GM18502 (cell line): ENCODE data around the gene INTS1.
A peak's percentile ranks its signal among the peaks of the same experiment; 100 is the strongest.

Source experiments
- ATAC-seq: cut with Tn5 transposase; IDR thresholded peaks from one replicate; pipeline ENCODE4 v1.9.1; 2021; ENCODE audit warnings: mild to moderate bottlenecking; ENCODE audit not compliant: unreplicated experiment, poor library complexity

INTS1 gene

DNA sequence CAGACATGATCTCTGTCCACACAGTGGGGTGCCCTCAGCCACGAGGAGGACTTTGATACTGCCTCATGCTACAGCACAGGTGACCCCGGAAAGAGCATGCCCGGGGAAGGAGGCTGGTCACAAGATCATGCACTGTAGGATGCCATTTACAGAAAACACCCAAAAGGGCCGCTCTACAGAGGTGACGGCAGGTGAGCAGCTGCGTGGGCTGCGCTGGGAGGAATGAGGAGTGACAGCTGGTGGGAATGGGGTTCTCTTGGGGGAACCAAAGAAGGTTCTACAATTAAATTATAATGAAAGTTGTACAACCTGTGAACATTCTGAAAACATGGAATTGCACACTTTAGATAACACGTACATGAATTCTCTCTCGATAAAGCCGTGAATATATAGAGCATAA is 12.0 kb downstream of the INTS1 start:
- no peak for ATAC-seq

DNA sequence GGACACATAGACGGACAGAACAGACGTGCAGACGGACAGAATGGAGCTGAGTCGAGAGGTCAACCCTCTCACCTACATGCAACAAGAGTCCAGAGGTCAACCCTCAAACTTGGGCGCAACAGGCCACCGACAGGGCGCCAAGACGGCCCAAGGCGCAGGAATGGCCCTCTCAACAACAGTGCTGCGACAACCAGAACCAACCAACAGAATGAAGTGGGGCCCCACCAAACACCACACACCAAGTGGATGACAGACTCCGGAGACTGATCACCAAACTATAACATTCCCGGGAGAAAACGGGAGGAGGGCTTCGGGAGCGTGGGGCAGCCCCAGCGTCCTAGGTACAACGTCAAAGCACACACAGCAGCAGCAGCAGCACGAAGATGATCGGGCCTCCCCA is 13.4 kb downstream of the INTS1 start:
- ATAC-seq = no peak

DNA sequence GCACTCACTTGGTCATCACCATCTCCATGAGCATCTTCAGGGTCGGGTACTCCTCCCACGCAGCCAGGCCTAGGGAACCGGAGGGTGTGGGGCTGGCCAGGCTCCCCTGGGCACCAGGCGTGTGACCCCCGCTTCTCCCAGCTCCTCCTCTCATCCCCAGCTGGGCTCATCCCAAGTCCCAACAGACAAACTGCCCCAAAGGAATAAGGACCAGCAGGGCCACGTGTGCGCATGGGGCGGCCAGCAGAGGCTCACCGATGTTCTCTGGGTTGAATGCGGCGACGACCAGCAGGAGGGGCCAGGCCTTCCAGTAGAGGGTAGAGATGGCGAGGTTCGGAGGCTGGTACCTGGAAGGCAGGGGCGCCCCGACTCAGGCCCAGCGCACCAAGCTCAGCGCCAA is 14.9 kb downstream of the INTS1 start:
- no peak for ATAC-seq

DNA sequence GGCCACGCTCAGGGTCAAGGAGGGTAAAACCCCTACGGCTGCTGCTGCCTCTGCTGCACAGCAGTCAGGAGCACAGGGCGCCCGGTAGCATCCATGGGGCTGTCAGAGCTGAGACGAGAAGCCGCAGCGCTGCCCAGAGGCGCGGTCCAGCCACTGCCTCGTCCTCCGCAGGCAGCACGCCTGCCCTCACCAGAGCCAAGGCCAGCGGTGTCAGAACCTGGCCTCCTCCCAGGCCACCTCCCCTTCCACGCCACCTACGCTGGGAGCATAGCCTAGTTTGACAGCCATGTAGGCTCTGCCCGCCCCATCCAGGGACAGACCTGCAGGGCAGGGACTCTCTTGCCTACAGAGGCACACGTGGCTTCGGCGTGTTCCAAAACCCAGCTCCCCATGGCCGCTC is 16.2 kb downstream of the INTS1 start:
- ATAC-seq = no peak

DNA sequence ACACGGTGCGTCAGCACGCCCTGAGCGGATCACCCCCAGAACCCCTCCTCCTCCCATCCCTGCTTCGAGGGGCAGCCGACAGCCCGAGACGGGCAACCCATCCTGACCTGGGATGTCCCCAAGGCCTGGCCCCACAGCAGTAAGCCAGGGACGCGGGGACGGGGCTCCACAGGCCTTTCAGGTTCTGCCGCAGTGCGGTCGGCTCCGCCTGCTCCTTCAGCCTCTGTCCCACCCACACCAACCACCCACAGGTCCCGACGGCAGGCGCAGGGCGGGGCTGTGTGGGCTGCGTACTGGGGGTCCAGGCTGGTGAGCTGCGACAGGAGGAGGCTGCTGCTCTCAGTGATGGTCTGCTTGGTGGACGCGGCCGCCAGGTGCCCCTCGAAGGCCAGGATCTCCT is 16.7 kb downstream of the INTS1 start:
- ATAC-seq = no peak

DNA sequence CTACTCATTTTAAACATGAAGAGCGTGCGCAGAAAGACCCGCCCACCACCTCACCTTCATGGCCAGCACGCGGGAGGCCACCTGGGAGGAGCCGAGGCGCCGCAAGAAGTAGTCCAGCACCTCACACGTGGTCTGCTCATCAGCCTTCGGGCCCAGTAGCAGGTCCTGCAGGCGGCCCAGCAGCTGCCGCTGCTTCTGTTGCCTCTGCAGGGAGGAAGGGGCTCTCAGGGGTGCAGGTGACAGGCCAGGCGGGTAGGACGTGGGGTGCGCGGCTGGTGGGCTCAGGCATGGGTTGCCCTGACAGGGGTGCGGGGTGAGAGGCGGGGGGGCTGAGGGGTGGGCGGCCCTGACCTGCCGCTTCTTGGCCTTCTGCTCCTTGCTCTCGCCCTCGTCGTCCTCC is 17.6 kb downstream of the INTS1 start:
- no peak for ATAC-seq

DNA sequence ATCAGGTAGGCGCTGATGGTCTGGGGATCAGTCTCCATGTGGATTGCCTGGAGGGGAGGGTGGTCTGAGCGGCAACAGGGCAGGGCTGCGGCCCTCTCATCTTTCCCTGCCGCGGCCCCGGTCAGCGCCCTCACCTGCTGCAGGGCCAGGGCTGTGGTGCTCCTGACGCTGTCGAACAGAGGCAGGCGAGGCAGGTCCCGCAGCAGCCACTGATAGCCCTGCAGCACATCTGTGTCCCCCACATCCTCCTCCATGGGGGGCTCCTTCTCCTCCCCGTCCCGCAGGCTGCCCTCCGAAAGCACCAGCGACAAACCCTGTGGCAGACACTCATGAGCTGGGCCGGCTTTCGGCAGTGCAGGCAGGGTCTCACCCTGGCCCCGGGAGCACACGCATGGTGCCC is 19.0 kb downstream of the INTS1 start:
- ATAC-seq = no peak

DNA sequence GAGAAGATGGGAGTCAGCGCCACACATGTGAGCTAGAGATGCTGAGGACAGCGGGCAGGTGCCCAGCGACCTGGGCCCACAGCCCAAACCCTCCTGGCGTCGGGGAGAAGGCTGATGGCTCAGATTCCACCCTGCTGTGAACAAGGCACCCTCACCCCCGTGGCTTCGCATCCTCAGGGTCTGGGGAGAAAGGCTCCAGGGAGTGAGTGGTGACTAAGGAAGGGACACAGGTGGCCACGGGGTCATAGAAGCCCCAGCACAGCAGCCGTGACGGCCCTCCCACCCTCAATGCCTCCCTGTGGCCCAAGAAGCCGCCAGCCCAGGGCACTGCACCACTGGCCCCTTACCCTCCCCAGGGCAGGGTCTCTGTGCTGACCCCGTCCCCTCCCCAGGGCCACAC is 19.6 kb downstream of the INTS1 start:
- ATAC-seq = no peak

DNA sequence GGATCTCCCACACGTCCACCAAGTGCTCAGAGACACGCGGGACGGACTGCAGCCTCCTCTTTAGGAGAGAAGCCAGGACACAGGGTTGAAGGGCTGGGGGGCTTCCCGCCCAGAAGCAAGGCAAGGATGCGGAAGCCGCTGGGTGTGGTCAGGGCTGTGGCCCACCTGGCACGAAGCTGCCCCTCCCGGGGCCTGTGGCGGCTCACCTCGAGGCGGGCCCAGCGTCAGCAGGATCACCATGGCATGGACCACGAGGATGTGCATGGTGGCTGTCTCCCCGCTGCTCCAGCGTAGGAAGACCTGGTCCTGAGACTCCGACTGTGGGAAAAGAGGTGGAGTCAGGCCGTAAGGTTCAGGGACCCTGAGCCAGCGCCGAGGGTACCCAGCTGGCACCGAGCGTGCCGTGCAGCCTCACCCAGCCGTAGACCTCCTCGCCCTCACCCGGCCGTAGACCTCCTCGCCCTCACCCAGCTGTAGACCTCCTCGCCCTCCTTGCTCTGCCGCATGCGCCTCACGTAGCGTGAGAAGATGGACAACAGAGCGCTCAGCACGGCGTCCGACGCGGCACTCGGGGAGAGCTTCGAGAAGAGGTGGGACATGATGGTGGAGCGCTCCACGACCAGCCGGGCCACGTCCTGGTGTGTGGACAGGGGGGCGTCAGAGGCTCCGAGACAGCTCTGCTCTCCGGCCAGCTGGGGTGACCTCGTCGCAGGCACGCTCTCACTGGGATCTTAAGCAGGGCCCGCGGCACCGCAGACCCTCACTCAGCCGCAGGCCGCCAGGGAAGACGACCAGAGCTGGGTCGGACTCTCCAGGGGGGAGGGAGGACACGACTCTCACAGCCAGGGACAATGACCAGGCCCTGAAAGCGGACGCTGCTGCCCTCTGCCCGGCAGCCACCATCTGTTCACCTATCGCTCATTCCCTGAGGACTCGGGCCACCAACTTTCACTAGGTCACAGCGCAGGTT is 20.4 kb downstream of the INTS1 start:
- no peak for ATAC-seq

DNA sequence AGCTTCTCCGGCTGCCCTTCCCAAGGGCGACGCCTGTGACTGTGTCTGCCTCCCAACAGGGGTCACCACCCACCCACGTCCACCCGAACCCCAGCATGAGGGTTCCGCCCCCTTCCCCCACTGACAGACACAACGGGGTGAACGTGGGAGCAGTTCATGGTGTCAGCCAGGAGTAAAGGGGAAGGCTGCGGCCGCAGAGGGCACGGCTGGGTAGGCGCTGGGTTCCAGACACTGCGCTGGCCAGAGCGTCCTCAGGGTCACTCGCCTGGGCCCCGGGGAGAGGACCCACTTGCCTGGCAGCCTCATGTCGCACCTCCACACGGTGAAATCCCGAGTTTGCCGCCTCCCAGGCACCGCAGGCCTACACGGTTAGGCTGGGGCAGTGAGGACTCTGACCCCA is 21.1 kb downstream of the INTS1 start:
- ATAC-seq = no peak

DNA sequence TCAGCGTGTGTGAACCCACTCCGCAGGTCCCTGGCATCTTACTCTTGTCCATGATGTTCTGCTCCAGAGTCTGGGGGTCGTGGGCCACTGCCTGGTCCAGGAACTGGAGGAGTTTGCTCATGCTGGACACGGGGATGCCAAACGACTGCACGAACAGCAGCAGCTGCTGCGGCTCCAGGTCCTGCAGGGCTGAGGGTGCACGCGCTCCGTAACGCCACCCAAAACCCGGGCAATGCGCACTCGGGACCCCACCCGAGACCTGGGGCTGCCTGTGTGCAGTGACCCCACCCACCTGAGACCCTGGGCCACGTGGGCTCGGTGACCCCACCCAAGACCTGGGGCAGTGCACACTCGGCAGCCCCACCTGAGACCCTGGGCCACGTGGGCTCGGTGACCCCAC is 22.9 kb downstream of the INTS1 start:
- no peak for ATAC-seq

DNA sequence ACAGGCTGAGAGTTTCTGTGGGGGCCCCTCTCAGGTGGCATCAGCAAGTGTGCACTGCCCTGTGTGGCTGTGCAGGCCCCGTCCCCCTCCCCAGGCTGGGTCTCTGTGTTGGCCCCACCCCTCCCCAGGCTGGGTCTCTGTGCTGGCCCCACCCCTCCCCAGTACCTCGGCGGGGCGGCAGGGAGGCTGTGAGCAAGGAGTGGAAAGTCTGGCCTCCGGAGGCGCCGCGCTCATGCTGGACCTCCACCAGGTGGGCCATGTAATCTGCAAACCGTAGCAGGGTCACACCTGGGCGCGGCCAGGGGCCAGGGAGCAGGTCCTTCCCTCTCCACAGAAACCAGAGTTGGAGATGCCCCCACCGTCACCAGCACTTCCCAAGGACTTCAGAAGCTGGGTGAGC is 23.5 kb downstream of the INTS1 start:
- ATAC-seq = no peak

DNA sequence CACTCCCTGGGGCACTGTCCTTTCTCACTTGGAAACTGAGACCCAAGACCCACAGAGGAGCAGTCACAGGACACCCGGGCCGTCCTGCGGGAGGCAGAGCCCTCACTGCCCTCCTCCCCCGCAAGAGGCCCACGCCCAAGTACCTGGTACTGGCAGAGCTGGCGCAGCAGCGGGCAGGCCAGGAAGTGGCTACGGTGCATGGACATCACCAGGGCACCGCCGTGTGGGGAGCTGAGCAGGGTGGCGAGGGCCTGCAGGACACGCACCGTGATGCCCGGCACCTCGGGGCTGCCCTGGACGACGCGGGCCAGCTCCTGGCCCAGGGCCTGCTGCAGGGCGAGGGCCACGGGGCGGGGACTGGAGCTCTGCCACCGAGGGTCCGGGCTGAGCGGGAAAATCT is 24.9 kb downstream of the INTS1 start:
- no peak for ATAC-seq

DNA sequence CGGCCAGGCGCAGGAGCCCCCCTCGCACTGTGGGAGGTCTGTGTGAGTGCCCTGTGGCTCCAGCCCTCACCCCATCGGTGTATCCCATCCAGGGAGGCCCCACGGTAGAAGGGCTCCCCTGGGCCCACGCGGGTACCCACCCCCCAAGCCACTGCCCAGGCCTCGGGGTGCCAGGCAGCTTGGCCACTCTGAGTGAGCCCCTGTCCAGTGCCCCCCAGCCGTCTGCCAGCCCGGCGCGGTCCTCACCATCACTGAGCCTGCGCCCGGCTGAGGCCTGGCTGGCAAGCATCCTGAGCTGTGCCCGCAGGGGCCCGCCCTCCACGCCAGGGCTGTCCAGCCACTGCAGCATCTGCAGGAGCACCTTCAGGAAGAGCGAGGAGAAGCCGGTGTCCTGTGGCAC is 25.7 kb downstream of the INTS1 start:
- no peak for ATAC-seq

DNA sequence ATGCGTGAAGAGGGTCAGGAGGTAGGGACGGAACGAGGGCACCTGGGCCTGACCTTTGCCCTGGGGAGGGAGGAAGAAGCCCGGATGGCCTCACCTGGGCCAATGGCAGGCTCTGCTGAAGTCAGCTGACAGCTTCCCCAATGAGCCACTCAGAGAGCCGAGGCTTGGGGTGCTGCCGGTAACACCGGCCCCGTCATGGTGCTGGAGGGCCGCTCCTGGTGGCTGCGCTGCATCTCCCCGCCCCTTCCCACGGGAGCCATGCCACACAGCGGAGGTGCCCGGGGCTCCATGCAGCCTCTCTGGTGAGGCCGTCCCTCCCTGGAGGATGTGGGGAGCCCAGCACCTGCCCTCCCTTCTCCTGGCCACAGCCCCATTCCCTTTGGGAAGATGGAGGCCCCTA is 27.3 kb downstream of the INTS1 start:
- no peak for ATAC-seq

DNA sequence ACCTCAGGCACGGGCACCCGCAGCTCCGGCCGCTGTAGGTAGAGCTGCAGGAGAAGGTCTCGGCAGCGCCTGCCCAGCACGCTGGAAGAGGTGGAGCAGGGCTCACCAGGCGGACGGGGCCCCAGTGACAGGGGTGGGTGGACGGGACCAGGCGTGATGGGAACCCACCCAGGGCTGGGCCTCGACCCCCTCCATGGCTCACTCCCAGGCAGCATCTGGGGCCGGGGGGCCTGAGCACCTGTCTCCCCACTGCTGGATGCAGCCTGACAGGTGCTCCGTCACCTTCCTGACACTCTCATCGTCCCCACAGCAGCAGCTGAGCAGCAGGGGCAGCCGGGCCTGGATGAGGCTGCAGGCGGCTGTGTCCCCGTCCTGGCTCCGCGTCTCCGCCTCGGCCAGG is 28.2 kb downstream of the INTS1 start:
- ATAC-seq = no peak

DNA sequence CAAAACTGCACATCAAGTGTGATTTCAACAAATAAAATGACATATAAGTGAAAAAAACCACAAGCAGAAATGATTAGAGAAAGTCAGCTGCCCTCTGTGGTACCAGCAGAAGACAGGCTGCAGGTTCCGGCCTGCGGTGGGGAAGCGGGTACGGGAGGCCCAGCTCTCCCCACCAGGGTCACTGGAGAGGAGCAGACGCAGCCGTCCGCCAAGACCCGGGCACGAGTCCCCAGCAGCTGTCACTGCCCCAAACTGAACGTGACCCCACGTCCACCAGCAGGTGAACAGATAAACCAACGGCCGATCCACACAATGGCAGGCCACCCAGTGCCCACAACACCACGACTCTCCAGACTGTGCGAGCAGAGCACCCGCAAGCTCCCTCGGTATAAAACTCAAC is 28.8 kb downstream of the INTS1 start:
- ATAC-seq = no peak

DNA sequence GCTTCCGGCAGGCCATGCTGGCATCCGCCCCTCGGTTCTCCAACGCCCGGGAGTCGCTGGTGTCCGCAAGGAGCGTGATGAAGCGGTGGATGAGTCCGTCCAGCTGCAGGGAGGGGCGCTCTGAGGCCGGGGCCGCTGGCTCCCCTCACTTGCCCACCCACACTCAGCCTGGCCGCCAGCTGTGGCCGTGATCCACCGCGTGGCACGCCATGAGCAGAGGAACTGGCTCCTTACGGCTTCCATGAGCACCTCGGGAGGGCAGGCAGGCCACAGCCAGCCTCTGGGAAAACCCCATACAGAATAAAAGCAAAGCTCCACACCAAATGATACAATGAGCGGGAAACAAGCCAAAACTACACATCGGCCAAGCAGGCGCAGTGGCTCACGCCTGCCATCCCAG is 29.5 kb downstream of the INTS1 start:
- ATAC-seq = no peak

DNA sequence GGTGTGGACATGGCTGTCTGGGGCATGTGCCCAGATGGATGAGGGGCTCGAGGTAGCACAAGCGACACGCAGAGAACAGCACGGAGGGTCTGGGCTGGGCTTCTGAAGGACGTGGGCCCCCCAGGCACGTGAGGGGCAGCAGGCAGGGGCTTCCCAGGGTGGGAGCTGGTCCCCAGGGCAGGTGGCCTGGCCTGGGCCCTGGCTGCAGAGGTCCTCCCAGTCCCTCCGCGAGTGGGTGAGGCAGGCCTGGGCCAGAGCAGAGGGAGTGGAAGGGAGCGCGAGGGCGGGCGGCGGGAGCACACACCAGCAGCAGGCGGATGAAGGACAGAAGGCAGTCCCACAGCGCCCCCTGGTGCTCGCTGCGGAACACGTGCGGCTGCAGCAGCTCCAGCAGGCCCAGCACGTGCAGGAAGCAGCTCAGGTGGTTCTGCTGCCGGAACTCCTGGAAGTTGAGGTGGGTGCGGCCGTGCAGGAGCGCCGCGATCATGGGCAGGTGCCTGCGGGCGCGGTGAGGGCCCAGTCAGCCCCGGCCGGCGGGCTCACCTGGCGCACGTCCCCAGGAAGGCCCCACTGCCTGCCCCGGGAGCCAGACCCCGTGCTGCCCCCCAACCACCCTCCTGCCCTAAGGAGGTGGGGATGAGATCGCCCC is 30.2 kb downstream of the INTS1 start:
- ATAC-seq = peak; percentile 48

DNA sequence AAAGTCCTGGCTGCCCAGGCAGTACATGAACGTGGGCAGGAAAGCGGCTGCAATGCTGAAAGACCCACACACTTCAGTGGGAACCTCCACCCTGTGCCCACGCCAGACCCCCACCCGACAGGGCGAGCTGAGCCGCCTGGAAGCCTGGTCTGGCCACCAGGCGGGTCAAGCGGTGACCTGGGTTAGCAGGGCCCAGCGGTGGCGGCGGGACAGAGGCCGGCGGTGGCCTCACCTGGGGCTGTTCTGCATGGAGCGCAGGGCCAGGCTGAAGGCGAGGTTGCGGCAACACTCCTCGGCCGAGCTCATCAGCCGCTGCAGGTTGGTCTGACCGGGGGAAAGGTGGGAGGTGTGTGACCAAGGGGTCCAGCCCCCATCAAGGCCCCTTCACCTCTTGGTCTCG is 33.3 kb downstream of the INTS1 start:
- no peak for ATAC-seq

DNA sequence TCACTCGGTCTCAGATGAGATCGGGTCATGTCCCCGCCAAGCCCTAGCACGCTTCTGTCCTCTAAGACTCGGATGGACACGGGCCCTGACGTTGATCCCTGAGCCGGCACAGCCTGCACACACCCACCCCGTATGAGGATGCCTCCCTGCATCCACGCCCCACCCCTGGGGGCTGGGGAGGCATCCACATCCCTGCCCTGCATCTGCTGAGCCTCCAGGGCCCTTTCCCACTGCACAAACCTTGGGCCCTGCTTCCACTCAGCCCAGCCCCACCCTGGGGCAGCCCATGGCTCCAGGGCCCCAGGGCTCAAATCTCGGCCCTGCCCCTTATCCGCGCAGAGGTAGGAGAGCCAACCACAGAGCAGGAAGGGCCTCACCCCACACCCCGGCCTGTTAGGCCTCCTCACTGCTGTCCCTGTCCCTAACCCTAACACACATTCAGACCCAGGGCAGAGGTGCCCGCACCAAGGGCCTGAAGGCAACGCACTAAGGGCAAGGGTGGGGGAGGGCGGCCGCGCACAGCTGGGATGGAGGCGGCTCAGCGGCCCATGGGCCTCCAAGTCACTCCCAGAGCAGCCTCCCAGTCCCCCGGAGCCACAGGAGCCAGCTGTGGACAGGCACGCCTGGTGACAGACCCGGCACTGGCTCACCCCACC is 35.4 kb downstream of the INTS1 start:
- ATAC-seq = no peak
